ENCODE data around the gene PAQR6.
A peak's percentile ranks its signal among the peaks of the same experiment; 100 is the strongest.

Gene PAQR6

DNA sequence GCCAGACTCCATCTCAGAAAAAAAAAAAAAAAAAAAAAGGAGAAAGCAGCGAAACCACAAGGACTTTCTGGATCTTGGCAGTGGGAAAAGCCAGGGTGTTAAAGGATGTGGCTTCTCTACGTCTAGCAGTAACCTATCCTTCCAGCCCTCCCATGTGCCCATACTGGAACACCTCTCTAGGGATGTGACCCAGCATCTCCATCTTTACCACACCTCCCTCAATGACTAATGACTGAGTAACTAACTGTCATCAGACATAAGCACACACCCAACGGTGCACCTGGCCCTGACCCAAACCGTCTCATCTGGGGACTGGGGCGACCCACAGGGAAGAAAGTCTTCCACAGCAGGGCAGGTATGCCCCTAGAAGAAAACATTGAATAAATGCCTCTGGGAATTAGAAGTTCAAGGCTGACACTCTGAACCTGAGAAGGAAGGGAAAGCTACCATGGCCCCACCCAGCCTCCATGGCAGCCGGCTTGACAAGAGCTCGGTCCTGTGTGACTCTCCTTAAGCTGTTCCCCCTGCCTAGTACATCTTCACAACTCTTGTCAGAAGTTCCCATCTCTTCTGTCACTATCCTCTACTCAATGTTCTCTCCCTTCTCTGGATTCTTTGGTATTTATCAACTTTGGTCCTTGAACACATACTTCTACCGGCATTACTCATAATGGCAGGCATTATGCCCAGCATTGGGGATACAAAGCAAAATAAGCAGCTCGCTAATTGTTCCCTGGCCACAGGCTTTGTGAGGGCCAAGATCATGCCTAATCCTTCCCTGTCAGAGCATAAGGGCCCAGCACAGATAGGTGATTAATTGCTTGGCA is 14.8 kb upstream of the PAQR6 start:
- no peak for DNase-seq

DNA sequence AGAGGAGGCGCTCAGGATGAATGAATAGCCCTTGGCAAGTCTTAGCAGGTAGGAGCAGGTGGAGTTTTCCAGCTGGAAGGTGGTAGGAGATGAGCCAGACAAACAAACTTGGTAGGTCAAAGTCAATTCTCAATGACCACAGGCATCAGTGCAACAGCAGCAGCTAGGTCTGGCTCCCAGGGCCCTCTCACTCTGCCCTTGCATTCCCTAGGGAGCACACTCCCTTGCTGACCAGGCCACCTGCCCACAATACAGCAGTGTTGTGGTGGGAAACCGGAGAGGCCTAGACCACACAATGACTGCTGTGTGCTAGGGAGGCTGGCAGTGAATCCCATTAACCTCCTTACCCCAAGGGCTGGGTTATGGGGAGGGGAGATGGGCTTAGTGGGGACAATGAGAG is 13.0 kb upstream of the PAQR6 start:
- DNase-seq = no peak

DNA sequence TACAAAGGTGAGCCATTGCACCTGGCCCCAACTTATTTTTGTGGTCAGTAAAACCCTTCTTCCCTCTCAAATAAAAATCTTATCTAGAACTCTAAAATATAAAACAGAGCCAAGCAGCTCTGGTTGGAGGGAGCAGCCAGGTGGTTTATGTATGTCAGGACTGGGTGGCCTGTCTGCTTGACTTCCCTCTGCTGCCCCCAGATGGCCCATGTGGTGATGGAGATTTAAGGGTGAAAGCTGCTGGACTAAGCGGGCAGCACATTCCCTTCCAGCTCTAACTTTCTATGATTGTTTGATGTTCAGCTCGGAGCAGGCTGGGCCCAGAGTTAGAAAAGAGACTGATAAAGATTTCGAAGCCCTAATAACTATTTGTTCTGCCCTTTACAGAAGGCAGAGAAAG is 11.9 kb upstream of the PAQR6 start:
- DNase-seq = no peak

DNA sequence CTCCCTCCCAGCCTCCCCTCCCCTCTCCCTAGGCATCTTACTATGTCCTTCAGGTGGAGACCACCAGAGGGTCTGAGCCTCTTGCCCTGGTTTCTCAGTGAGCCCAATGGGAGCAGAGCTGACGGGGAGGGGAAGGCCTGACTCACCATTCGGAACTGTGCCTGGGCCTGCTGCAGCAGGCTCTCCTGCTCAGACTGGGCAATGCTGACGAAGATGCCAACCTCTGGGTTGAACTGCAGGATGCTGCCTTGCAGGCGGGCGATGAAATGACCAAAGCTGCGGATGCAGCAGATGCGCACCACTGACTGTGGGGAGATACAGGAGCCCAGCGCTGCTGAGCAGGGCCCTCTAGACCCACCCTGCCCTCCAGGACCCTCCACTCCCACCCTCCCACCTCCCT is 11.0 kb upstream of the PAQR6 start:
- no peak for DNase-seq

DNA sequence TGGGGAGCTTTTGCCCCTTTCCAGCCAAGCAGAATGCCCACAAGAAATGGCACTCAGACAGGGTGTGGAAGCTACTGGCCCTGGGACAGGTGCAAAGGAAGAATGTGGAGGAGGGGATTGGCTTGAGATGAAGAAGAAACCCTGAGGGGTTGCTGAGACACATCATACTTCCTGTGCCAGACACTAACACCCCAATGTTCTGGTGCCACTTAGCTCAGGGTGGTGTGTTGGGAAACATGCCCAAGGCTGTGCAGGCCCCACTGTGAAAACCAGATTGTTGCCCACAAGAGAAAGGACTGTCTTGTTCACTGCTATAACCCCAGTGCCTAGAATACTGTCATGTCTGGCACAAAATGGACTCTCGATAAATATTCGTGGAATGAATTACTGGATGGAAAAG is 9.9 kb upstream of the PAQR6 start:
- DNase-seq = no peak

DNA sequence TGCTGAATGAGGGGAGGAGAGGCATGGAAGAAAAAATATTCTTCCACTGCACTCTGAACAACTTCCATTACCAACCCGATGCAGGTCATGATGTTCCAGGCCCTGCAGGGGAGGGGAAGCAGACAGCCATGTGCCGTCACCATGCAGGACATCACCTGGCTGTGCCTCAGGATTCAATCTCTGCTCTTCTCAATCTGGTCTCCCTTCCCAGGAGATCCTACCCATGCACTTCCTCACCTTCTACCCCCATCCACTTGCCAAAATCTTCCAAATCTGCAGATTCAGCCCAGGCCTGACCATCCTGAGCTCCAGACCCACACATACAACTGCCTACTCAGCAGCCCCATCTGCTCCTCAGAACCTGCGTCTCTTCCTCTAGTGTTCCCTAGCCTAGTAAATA is 5.8 kb upstream of the PAQR6 start:
- DNase-seq = no peak

DNA sequence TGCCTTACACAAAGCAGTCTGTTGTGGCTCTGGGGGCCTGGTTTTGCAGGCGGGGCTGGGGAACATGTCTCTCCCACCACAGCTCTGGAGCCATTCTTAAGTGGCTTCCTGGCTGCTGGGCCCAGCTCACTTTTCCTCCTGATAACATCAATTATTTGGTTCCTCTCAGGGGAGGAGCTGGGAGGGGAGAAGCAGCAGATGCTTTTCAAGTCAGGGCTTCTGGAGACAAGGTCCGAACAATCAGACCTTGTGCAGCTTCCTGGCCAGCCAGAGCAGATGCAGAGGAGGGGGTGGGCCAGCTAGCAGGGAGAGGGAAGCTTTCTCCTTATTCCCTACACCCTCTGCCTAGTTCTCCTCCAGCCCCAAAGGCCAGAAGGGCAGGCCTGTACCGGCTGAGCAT is 3.7 kb upstream of the PAQR6 start:
- DNase-seq = no peak

DNA sequence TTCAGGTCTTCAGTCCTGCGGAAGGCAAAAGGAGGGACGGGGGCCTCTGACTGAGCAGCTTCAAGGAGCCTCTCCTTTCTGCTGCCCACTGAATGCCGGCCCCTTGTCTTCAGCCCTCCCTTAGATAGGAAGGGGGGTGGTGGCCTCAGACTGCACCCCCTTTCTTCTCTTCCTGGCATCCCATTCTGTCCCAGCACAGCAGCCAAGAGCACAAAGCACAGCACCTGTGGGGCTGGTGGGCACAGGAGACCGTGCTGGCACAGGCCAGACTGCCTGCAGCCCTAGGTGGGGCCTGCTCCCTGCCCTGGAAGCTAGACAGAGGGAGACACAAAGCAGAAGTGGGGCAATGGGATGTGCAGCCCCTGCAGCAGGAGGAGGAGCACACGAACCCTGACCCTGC is 1.7 kb upstream of the PAQR6 start:
- DNase-seq = no peak

DNA sequence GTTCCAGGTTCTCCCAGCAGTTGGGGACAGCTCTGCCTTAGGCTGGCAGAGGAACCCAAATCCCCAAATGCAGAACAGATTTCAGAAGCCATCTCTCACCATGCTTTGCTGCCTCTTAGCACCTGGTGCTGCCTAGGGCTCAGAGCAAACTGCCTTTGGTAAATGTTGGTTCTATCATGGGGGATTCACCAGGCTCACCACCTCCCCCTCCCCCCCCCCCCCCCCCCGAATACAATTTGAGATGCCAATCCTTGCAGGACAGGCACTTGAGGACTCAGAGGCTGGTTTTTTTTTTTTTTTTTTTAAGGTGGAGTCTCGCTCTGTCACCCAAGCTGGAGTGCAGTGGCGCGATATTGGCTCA is 447 bp upstream of the PAQR6 start:
- no peak for DNase-seq

DNA sequence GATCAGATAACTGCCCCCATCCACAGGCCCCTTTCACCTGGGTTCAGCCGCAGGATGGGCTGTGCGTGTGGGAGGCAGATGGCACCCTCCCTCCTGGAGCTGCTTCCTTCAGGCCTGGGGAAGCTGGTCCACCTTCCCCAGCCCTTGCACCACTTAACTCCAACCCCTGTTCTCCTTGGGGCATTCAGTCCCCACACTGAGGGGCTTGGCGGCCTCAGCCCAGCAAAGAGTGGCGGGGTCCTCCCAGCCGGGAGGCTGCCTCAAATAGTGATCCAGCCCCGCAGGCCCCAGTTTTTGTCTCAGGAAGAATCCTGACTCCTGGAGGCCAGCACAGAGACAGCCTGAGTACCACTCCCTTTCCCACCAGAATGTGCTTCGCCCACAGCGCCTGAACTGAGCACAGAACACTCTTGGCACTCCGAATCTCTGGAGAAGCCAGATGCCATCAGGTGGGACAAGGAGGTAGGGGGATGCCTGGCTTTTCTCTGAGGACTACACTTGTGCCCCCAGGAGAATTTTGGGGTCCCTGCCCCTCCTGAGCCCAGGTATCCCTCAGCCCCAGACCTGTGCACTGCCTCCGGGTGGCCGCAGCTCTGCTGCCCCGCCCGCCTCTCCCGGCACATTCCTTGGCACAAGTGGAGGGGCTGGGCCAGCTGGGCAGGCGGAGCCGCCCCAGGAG is 936 bp downstream of the PAQR6 start:
- DNase-seq = no peak

DNA sequence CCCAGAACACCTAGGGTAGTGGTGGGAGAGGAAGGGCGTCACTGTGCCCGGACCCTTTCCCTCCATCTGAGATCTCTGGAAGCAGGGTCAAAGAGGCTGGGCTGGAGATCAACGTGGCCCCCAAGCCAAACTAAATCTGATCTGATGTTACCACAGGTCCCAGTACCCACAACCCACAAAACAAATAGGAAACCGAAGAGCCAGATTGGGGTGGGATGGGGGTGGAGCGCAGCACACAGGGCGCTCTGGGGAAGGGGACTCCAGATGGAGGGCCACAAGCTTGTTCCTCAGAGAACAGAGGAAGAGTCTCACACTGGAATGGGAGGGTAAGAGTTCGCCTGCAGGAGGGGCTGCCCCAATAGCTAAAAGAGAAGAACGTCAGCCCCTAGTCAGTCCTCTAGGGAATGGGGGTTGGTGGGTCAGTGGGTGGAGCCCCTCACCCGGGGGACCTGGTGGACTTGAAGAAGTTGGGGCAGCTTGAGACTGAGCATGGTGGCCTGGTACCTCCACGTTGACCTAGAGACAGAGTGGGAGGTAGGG is 1.5 kb downstream of the PAQR6 start:
- DNase-seq = no peak

DNA sequence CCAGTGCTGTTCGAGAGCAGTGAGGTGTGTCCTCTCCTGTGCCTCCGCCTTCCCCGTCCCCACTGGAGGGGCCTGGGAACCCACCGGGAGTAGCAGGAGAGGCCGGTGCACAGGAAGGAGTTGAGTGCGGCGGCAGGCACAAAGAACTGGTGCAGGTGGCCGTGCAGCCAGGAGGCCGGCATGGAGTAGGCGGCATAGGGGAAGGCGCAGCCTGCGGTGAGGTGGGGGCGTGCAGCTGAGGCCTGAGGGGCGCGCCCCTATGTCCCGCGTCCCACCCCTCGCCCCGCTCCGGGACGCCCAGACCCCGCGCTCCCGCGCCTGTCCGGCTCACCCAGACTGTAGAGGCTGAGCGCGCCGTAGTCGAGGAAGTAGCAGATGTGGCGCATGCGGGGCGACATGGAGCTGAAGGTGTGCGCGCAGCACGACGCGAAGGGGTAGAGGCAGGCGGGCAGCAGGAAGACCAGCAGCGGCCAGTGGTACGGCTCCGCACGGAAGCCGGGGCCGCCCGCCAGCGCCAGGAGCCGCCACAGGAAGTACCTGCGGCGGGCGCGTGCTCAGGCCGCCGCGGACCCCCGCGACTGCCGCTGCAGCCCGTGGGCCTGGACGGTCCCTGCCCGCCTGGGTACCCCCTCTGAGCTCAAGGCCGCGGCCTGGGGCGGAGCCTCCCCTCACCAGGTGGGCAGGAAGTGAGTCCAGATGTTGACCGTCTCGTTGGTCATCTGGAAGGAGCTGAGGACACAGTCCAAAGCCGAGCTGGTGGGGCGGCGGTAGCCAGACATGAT is 2.2 kb downstream of the PAQR6 start:
- DNase-seq = peak; percentile 77

DNA sequence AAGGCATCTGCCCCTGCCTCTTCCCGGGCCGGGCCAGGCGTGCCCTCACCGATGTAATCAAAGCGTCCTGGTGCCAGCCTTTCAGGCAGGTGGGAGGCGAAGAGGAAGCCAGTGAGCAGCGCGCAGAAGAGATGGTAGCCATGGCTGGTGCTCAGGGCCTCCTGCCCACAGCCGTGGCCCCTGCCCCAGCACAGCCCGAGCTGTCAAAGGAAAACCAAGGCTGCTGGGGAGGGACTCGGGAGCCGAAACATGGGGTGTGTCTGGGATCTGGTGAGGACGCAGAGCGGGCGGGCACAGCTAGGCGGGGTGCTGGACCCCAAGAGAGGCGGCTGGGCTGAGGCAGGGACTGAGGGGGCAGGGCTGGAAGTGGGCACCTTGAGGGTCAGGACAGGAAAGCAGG is 3.1 kb downstream of the PAQR6 start:
- no peak for DNase-seq

DNA sequence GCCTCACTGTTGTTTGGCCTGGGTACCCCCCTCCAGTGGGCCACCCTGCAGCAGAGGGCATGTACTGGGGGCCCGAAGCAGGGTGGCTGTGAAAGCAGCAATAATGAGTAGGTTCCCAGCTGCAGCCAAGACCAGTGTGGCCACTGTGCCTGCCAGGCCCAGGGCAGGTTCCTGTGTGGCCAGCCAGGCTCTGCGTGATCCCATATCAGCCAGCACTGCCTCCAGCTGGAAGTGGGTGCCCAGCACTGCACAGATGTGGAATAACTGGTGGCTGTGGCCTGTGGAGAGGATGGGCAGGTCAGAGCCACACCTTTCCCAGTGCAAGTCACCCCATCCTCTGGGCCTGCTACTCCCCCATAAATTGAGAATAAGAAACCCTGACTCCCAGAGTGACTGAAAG is 3.7 kb downstream of the PAQR6 start:
- DNase-seq = no peak

DNA sequence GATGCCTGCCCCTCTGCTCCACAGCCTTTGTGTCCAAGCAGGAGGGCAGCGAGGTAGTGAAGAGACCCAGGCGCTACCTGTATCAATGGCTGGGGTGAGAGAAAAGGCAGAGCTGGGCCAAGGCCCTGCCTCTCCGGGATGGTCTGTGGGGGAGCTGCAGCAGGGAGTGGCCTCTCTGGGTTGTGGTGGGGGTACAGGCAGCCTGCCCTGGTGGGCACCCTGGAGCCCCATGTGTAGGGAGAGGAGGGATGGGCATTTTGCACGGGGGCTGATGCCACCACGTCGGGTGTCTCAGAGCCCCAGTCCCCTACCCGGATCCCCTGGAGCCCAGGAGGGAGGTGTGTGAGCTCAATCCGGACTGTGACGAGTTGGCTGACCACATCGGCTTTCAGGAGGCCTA is 5.1 kb downstream of the PAQR6 start:
- no peak for DNase-seq

DNA sequence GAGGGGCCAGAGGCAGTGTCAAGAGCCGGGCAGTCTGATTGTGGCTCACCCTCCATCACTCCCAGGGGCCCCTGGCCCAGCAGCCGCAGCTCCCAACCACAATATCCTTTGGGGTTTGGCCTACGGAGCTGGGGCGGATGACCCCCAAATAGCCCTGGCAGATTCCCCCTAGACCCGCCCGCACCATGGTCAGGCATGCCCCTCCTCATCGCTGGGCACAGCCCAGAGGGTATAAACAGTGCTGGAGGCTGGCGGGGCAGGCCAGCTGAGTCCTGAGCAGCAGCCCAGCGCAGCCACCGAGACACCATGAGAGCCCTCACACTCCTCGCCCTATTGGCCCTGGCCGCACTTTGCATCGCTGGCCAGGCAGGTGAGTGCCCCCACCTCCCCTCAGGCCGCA is 5.9 kb downstream of the PAQR6 start, which contains the start of gene BGLAP:
TSS of gene BGLAP (plus strand) at position 259 of the 400 bp plus-strand sequence. CDS start at position 307, 48 bp downstream.
- DNase-seq = no peak

DNA sequence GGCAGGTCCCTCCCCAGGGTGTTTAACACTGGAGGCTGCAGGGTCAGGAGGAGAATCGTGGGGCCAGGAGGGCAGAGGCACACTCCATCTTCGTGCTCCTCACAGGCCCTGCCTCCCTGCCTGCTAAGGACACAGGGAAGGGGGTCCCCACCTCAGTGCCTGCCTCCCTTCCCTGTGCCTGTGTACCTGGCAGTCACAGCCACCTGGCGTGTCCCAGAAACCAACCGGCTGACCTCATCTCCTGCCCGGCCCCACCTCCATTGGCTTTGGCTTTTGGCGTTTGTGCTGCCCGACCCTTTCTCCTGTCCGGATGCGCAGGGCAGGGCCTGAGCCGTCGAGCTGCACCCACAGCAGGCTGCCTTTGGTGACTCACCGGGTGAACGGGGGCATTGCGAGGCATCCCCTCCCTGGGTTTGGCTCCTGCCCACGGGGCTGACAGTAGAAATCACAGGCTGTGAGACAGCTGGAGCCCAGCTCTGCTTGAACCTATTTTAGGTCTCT is 6.5 kb downstream of the PAQR6 start:
- no peak for DNase-seq

DNA sequence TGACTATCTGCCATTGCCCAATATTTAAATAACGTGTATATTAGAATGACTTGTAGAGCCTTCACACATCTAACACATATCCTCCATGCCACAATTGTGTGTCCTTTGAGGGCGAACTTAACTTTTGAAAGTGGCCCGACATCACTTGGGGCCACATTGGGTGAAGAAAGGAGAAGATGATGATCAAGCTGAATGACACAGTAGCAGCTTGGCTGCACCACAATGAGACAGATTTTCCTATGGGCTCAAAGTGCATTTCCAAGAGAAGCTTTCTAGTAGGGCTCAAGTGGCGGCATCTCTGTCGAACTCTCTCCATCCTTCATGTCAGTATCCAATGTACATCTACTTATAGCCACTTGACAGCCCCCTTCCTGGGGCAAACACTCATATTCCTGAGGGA is 9.6 kb downstream of the PAQR6 start:
- DNase-seq = no peak

DNA sequence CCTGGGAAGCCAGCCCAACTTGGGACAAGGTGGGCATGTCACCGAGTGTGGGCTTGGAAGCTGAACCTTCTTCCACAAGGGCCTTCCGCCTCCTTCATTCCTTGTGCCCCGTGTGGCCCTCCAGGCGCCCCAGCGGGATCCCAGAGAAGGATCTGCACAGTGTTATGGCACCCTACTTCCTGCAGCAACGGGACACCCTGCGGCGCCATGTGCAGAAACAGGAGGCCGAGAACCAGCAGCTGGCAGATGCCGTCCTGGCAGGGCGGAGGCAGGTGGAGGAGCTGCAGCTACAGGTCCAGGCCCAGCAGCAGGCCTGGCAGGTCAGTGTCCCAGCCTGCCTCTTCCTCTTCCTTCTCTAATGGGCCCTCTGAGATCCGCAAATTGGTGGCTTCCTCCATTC is 11.7 kb downstream of the PAQR6 start:
- no peak for DNase-seq

DNA sequence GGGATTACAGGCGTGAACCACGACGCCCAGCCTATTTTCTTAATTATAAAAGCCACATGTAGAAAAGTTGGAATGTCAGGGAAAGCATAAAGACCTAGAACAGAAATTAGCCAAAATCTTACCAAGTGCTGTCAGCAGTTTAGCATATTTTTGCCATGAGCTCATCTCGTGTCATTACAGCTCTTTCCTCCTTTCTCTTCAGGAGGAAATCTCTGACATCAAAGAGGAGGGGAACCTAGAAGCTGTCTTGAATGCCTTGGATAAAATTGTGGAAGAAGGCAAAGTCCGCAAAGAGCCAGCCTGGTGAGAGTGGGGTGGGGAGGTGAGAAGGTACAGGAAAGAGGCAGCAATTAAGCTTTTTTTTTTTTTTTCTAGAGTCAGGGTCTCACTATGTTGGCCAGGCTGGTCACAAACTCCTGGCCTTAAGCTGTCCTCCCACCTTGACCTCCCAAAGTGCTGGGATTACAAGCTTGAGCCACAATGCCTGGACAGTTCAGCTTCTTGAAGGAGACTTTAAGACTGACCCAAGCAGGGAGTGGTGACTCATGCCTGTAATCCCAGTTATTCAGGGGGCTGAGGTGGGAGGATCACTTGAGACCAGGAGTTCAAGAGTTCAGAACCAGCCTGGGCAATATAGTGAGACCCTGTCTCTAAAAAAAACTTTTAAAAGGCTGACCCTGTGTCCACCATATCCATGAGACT is 14.3 kb downstream of the PAQR6 start:
- DNase-seq = no peak

DNA sequence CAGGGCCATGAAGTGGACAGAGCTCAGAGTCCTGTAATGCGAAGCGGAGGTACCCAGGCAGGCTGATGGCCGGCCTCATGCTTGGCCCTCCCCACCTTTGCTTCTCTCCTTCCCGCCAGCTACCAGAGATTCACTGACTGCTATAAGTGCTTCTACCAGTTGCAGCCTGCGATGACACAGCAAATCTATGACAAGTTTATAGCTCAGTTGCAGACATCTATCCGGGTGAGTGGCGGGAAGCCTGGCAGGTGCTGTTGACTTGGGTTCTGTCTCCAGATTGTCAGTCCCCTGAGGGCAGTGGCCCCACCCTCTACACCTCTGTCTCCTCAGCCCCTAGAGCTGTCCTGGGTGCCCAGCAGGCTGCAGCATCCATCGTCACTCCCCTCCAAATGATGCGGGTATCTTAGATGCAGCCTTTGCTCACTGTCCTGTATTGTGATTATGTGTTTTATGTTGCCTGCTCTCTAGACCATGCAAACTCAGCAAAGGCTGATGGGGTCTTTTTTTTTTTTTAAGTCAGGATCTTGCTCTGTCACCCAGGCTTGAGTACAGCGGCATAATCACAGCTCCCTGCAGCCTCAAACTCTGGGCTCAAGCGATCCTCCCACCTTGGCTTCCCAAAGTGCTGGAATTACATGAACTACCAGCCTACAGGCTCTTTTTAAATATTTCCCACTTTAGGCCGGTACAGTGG is 15.5 kb downstream of the PAQR6 start:
- no peak for DNase-seq

DNA sequence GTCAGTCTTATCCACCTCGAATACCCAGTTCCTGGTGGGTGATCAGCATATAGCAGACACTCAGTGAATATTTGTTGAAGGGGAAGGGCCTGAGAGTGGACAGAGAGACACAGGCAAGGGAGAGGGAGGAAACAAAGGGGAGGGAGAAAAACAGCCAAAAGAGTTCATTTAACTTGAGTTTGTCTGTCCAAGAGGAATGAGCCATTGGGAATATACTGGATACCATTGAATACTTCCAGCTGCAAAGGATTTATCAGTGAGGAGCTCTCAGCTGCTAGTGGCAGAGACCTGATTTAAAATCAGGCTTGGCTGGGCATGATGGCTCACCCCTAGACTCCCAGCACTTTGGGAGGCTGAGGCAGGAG is 17.4 kb downstream of the PAQR6 start:
- no peak for DNase-seq
